ENCODE data around the gene TRIM33. TPM values are rescaled to one million over a fixed set of nuclear protein-coding genes. Genes with fewer than 3 reads are reported as not detected.
"Not testable (repeated sequence)": the region's sequence is repeated elsewhere in the genome, so short reads cannot be mapped to it uniquely, and the experiment has no call there.

TRIM33 gene
- total RNA-seq, 1 donor from 2014 or later: 29.7 TPM

- DNase-seq (ENCODE audit: low read depth, low spot score): no peak
Observed at GRCh38 chr1:114510274-114511031, 550 bp downstream of the TRIM33 start.

GRCh38 chr1:114509596-114510273 lies 1.3 kb downstream of the TRIM33 start:
- DNase-seq (ENCODE audit: low read depth, low spot score): no peak

GRCh38 chr1:114508386-114508898 lies 2.6 kb downstream of the TRIM33 start:
- no peak for DNase-seq (ENCODE audit: low read depth, low spot score)

GRCh38 chr1:114507513-114507912 lies 3.5 kb downstream of the TRIM33 start:
- DNase-seq (ENCODE audit: low read depth, low spot score): no peak

GRCh38 chr1:114505148-114505561 lies 5.8 kb downstream of the TRIM33 start:
- DNase-seq (ENCODE audit: low read depth, low spot score): no peak

GRCh38 chr1:114503916-114504422 lies 7.0 kb downstream of the TRIM33 start:
- no peak for DNase-seq (ENCODE audit: low read depth, low spot score)

GRCh38 chr1:114502080-114502479 lies 8.9 kb downstream of the TRIM33 start:
- DNase-seq (ENCODE audit: low read depth, low spot score): no peak

GRCh38 chr1:114499478-114499877 lies 11.5 kb downstream of the TRIM33 start:
- DNase-seq (ENCODE audit: low read depth, low spot score): no peak

GRCh38 chr1:114496089-114496488 lies 14.9 kb downstream of the TRIM33 start:
- DNase-seq (ENCODE audit: low read depth, low spot score): no peak

- no peak for DNase-seq (ENCODE audit: low read depth, low spot score)
Observed at GRCh38 chr1:114495486-114495885, 15.5 kb downstream of the TRIM33 start.

GRCh38 chr1:114492978-114493377 lies 18.0 kb downstream of the TRIM33 start:
- DNase-seq (ENCODE audit: low read depth, low spot score): no peak

- DNase-seq (ENCODE audit: low read depth, low spot score): no peak
Observed at GRCh38 chr1:114490274-114490693, 20.7 kb downstream of the TRIM33 start.

- DNase-seq (ENCODE audit: low read depth, low spot score): no peak
Observed at GRCh38 chr1:114488739-114489138, 22.3 kb downstream of the TRIM33 start.

GRCh38 chr1:114485286-114485685 lies 25.7 kb downstream of the TRIM33 start:
- no peak for DNase-seq (ENCODE audit: low read depth, low spot score)

GRCh38 chr1:114482585-114482984 lies 28.4 kb downstream of the TRIM33 start:
- no peak for DNase-seq (ENCODE audit: low read depth, low spot score)

- not testable (repeated sequence) for DNase-seq (ENCODE audit: low read depth, low spot score)
Observed at GRCh38 chr1:114479636-114480035, 31.4 kb downstream of the TRIM33 start.

GRCh38 chr1:114479134-114479533 lies 31.9 kb downstream of the TRIM33 start:
- no peak for DNase-seq (ENCODE audit: low read depth, low spot score)

- no peak for DNase-seq (ENCODE audit: low read depth, low spot score)
Observed at GRCh38 chr1:114473796-114474195, 37.2 kb downstream of the TRIM33 start.

- no peak for DNase-seq (ENCODE audit: low read depth, low spot score)
Observed at GRCh38 chr1:114472408-114472807, 38.6 kb downstream of the TRIM33 start.

- DNase-seq (ENCODE audit: low read depth, low spot score): no peak
Observed at GRCh38 chr1:114470681-114471080, 40.3 kb downstream of the TRIM33 start.

- DNase-seq (ENCODE audit: low read depth, low spot score): no peak
Observed at GRCh38 chr1:114468710-114469468, 42.1 kb downstream of the TRIM33 start.

GRCh38 chr1:114468047-114468446 lies 43.0 kb downstream of the TRIM33 start:
- DNase-seq (ENCODE audit: low read depth, low spot score): no peak
